GM12864 (cell line): ENCODE data around the gene NR5A2.
A peak's percentile ranks its signal among the peaks of the same experiment; 100 is the strongest.

Source experiments
- DNase-seq: peaks from one replicate; pipeline ENCODE4 v3.0.0-alpha.2; 2011; ENCODE audit warnings: low read depth
- H3K4me3 ChIP-seq: 2 replicates; pipeline ENCODE4 v1.5.1; 2011; ENCODE audit warnings: mild to moderate bottlenecking, low read depth, low read length, control low read depth
- TF ChIP-seq, protein P1 (sequence below): IDR thresholded peaks from 2 replicates; pipeline ENCODE4 v1.5.1; 2011; ENCODE audit warnings: low read depth, mild to moderate bottlenecking, moderate library complexity, low read length, control low read depth, inconsistent platforms; ENCODE audit errors: missing control alignments

The NR5A2 gene

GRCh38 chr1:200062143-200062542 is 34.6 kb downstream of the NR5A2 start:
- DNase-seq: no peak
- H3K4me3 ChIP-seq: no peak overlapping the region
- TF ChIP-seq, protein P1, sequence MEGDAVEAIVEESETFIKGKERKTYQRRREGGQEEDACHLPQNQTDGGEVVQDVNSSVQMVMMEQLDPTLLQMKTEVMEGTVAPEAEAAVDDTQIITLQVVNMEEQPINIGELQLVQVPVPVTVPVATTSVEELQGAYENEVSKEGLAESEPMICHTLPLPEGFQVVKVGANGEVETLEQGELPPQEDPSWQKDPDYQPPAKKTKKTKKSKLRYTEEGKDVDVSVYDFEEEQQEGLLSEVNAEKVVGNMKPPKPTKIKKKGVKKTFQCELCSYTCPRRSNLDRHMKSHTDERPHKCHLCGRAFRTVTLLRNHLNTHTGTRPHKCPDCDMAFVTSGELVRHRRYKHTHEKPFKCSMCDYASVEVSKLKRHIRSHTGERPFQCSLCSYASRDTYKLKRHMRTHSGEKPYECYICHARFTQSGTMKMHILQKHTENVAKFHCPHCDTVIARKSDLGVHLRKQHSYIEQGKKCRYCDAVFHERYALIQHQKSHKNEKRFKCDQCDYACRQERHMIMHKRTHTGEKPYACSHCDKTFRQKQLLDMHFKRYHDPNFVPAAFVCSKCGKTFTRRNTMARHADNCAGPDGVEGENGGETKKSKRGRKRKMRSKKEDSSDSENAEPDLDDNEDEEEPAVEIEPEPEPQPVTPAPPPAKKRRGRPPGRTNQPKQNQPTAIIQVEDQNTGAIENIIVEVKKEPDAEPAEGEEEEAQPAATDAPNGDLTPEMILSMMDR: no peak

DNA sequence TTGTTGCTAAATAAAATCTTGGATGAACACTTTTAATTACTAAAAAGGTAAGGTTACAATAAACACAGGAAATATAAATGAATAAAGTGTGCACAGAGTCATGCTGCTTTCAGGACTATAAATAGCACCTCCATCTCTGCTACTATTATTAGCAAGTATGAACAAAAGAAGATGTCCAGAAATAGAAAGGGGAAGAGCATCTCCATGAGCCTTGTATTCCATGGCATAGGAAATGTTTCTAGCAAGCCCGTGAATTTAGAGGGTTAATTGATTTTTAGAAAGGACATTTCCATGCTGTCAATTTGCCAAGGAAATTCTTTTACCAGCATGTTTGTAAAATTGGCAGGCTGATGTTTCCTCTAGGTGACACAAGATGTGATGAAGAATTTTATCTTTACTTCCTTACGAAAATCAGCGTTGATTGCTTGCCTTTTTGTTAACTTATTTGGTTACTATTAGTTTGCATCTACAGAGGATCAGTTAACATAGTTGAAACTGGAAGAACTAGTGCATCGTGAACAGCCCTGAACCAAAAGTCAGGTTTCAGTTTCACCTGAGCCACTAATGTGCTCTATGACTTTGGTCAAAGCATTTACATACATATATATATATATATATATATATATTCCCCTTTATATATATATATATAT is 45.3 kb downstream of the NR5A2 start:
- DNase-seq: peak; percentile 16
- no peak overlapping the region for H3K4me3 ChIP-seq
- TF ChIP-seq, protein P1: no peak

DNA sequence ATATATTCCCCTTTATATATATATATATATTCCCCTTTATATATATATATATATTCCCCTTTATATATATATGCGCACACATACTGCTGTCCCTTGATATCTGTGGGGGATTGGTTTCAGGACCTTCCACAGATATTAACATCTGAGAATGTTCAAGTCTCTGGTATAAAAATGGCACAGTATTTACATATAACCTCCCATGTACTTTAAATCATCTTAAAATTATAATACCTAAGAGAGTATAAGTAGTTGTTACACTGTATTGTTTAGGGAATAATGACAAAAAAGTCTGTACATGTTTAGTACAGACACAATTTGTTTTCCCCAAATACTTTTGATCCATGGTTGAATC is 45.8 kb downstream of the NR5A2 start:
- TF ChIP-seq, protein P1: no peak
- no peak overlapping the region for H3K4me3 ChIP-seq
- no peak for DNase-seq

GRCh38 chr1:200075522-200075921 is 48.0 kb downstream of the NR5A2 start:
- DNase-seq: no peak
- no peak overlapping the region for H3K4me3 ChIP-seq
- TF ChIP-seq, protein P1: no peak

- DNase-seq: no peak
- no peak overlapping the region for H3K4me3 ChIP-seq
- TF ChIP-seq, protein P1: no peak
Measured at GRCh38 chr1:200075938-200076546, 48.5 kb downstream of the NR5A2 start.

DNA sequence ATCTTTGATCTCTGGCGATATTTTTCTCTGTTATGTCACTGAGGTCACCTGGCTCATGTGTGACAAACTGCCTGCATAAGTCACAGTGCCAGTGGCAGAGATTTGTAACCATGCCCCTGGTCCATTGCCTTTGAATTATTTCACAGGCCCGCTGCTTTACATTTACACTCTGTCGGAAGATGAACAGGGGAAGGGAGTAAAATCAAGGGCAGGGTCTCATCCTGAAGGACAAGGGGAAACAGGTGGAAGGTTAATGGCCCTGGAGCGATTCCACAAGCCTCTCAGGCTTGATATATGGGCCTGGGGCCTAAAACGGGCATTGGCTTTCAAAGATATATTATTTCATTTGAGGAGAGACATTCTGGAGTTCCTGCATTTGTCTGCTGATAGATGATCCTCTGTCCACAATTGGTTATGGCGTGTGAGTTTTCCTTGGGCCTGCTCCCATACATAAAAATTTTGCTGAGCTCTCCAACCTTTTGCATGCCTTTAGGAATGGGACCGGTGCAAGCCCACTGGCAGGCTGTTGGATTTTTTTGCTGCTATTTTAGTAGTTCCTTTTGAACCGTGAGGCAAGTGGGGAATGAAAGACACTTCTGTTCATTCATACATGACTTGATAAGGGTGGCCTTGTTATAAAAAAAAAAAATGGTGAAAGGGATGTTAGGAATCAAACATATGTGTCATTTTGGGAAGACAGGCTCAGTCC is 51.9 kb downstream of the NR5A2 start:
- DNase-seq: no peak
- H3K4me3 ChIP-seq: no peak overlapping the region
- TF ChIP-seq, protein P1: no peak
